Aorta (tissue), 5 donors: Measurements from ENCODE around the gene AIRE. TPM values are rescaled to one million over a fixed set of nuclear protein-coding genes. Genes with fewer than 3 reads are reported as not detected.

Experiments used
- ATAC-seq: fragments of 200-7000 bp; cut with Tn5 transposase; one replicate; pipeline ENCODE4 v1.9.1; 2022; ENCODE audit warnings: moderate library complexity; ENCODE audit not compliant: low FRiP score
- DNase-seq, 2 donors: peaks; one replicate each; pipeline ENCODE4 v3.0.0-alpha.2; 2020
- H3K27ac ChIP-seq, 2 donors: one replicate each; pipeline ENCODE4 v1.5.1; 2013; ENCODE audit warnings: low read length in 2 of 2, mild to moderate bottlenecking in 2 of 2, moderate library complexity in 2 of 2, control low read depth in 1 of 2, inconsistent platforms in 1 of 2, low read depth in 1 of 2
- H3K27me3 ChIP-seq, 2 donors: one replicate each; pipeline ENCODE4 v1.6.1; 2013; ENCODE audit warnings: control low read depth in 1 of 2, low read length in 1 of 2, mild to moderate bottlenecking in 1 of 2, moderate library complexity in 1 of 2; ENCODE audit not compliant: insufficient read depth in 2 of 2, control insufficient read depth in 1 of 2
- H3K36me3 ChIP-seq, 2 donors: one replicate each; pipeline ENCODE4 v1.6.1; 2013; ENCODE audit warnings: control low read depth in 1 of 2, low read length in 1 of 2, mild to moderate bottlenecking in 1 of 2; ENCODE audit not compliant: insufficient read depth in 2 of 2, control insufficient read depth in 1 of 2
- H3K4me1 ChIP-seq, 2 donors: one replicate each; pipeline ENCODE4 v1.6.1; 2013; ENCODE audit warnings: low read length in 2 of 2, control low read depth in 1 of 2, mild to moderate bottlenecking in 1 of 2, moderate library complexity in 1 of 2; ENCODE audit not compliant: insufficient read depth in 2 of 2, control insufficient read depth in 1 of 2
- H3K4me3 ChIP-seq, 2 donors: one replicate each; pipeline ENCODE4 v1.5.1; 2013; ENCODE audit warnings: low read length in 2 of 2, control low read depth in 1 of 2, mild to moderate bottlenecking in 1 of 2
- H3K9me3 ChIP-seq: one replicate; pipeline ENCODE4 v1.6.1; 2013; ENCODE audit warnings: mild to moderate bottlenecking, low read length; ENCODE audit not compliant: control insufficient read depth
- WGBS, 2 donors: extraction: QIAGEN DNeasy Blood & Tissue Kit; methylation state at CpG; one replicate each; pipeline ENCODE4 v1.1.7; 2013; 5-methylcytosine and 5-hydroxymethylcytosine counted together
- intact Hi-C, 2 donors: fragments of 100-400 bp; cut with DNase I; formaldehyde crosslinking; loops; one replicate each; pipeline versions ENCODE4 v1.14.2 to v1.15.0; 2022
- polyA plus RNA-seq, 2 donors: library from polyadenylated mRNA; stranded (reverse); fragments of 200-250 nt; gene quantifications; one replicate each; pipeline ENCODE4 v1.2.3, GENCODE V29; 2013
- total RNA-seq, 2 donors: library from RNA; stranded (reverse); fragmentation: NEBNext Ultra II Directional; extraction: Animal tissue kit (Norgen Biotek cat#: 25700); gene quantifications; one replicate each; pipeline ENCODE4 v1.2.1, GENCODE V29; 2021
- donor health status: healthy with polysubstance abuse.
- donor health status: Bipolar disorder and iron deficiency.
- donor health status: DM: no; HTN: no; CAD: no.
- donor health status: DM: no; HTN: no; CAD: no.
- donor health status: DM: yes; HTN: yes; CAD: no.

Gene AIRE
- total and polyA plus RNA-seq, 4 donors, result 0.19 TPM; not detected in 3

- no peak overlapping the region for H3K4me3 ChIP-seq
- DNase-seq (no peak), ATAC-seq (no peak)
- no peaks in the 10 kb centered on the region for H3K27me3 ChIP-seq
- intact Hi-C loops, result no loop called here
- H3K4me1 ChIP-seq, result no peaks in the 10 kb centered on the region
- no peak overlapping the region for H3K27ac ChIP-seq
- 88 to 90% methylated on average over 11 of the region's 11 CpGs for WGBS, 2 donors
- no peaks in the 10 kb centered on the region for H3K36me3 ChIP-seq
- no peaks in the 10 kb centered on the region for H3K9me3 ChIP-seq
Measured at GRCh38 chr21:44327603-44327974, 41.9 kb downstream of the AIRE start.

GRCh38 chr21:44328242-44328895 is 42.7 kb downstream of the AIRE start:
- intact Hi-C loops, result no loop called here
- Histone ChIP-seq H3K27me3 (no peaks in the 10 kb centered on the region), H3K27ac (no peak overlapping the region), H3K9me3 (no peaks in the 10 kb centered on the region), H3K36me3 (no peaks in the 10 kb centered on the region), H3K4me3 (no peak overlapping the region), H3K4me1 (no peaks in the 10 kb centered on the region)
- DNase-seq (no peak), ATAC-seq (no peak)
- 83 to 87% methylated on average over 25 of the region's 25 CpGs for WGBS, 2 donors

DNA sequence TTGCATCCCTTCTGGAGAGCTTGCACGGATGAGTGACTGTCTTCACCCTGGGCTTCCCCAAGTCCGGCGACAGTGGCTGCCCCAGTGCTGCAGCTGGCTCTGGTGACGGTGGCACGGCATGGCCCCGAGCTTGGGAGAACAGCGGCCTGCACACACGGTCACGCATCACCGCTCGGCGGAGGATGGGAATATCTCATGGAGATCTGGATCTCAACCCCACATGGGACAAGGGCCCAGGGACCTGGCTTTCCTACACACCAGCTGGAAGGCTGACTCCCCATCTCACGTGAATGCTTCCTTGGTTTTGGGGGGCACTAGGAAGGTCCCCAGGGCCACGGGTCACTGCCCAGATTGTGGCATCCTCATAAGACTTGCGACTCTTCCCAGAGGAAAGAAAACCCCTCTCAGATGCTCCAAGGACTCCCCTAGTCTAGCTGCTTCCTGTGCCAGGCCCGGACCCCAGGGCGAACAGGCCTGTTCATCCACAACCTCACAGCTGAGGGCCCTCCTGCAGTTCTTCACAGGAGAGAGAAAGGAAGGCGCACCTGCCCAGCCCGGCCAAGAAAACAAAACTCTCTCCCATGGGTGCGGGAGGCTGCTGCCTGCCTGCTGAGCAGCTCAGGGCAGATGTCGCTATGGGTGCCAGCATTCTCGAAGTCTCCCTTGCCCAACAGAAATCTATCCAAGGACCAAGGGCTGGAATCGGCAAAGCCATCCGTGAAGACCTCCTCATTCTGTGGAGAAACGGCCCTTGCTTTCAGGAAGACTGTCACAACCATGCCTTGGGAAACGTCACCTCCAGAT is 43.6 kb downstream of the AIRE start:
- Histone ChIP-seq H3K27me3 (no peaks in the 10 kb centered on the region), H3K27ac (no peak overlapping the region), H3K4me3 (no peak overlapping the region), H3K36me3 (no peaks in the 10 kb centered on the region), H3K4me1 (no peaks in the 10 kb centered on the region), H3K9me3 (no peaks in the 10 kb centered on the region)
- no peak for ATAC-seq
- DNase-seq, result no peak
- 78 to 79% methylated on average over 26 of the region's 26 CpGs for WGBS, 2 donors
- intact Hi-C loops, result no loop called here

GRCh38 chr21:44329971-44330681 is 44.5 kb downstream of the AIRE start:
- WGBS, 2 donors, result 88 to 89% methylated on average over 34 to 44 of the region's 44 CpGs
- H3K27me3 ChIP-seq, result no peaks in the 10 kb centered on the region
- DNase-seq (no peak), ATAC-seq (no peak)
- no peak overlapping the region for H3K4me3 ChIP-seq
- no peaks in the 10 kb centered on the region for H3K36me3 ChIP-seq
- H3K4me1 ChIP-seq, result no peaks in the 10 kb centered on the region
- H3K9me3 ChIP-seq, result no peaks in the 10 kb centered on the region
- intact Hi-C loops, result loop anchor here in 1 of 2 donors (10.0 kb wide), 1 partner anchor 485 kb away; the partner anchor contains the start of gene SUMO3
- H3K27ac ChIP-seq, result no peak overlapping the region

GRCh38 chr21:44330698-44331097 is 45.0 kb downstream of the AIRE start:
- H3K27me3 ChIP-seq, result no peaks in the 10 kb centered on the region
- no peak for DNase-seq
- no peak overlapping the region for H3K4me3 ChIP-seq
- no peaks in the 10 kb centered on the region for H3K4me1 ChIP-seq
- H3K36me3 ChIP-seq, result no peaks in the 10 kb centered on the region
- no peaks in the 10 kb centered on the region for H3K9me3 ChIP-seq
- WGBS, 2 donors, result 86 to 89% methylated on average over 17 to 18 of the region's 18 CpGs
- no peak for ATAC-seq
- H3K27ac ChIP-seq, result no peak overlapping the region
- intact Hi-C loops, result loop anchor here in 1 of 2 donors (10.0 kb wide), 1 partner anchor 484 kb away; the partner anchor contains the start of gene SUMO3

DNA sequence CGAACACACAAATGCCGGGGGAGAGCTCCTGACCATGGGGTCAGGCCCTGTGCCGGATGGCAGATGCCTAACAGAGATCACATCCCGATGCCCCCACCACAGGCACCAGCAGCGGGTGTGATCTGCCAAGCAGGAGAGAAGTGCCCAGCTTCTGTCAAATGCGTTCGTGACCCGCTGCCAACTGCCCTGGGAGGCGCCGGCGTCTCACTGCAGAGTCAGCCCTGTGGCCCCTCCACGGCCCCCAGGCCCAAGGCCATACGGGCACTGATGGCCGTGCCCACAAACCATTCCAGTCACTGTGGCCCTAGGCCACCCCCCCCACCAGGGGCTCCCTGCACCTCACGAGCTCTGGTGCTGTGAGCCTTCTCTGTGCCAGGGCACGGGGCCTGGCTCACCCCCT is 45.5 kb downstream of the AIRE start:
- Histone ChIP-seq H3K27ac (no peak overlapping the region), H3K9me3 (no peaks in the 10 kb centered on the region), H3K36me3 (no peaks in the 10 kb centered on the region), H3K4me1 (no peaks in the 10 kb centered on the region), H3K4me3 (no peak overlapping the region), H3K27me3 (no peaks in the 10 kb centered on the region)
- WGBS, 2 donors, result 56 to 71% methylated on average over 16 of the region's 16 CpGs
- no peak for DNase-seq
- ATAC-seq, result no peak
- intact Hi-C loops, result loop anchor here in 1 of 2 donors (10.0 kb wide), 1 partner anchor 484 kb away; the partner anchor contains the start of gene SUMO3

DNA sequence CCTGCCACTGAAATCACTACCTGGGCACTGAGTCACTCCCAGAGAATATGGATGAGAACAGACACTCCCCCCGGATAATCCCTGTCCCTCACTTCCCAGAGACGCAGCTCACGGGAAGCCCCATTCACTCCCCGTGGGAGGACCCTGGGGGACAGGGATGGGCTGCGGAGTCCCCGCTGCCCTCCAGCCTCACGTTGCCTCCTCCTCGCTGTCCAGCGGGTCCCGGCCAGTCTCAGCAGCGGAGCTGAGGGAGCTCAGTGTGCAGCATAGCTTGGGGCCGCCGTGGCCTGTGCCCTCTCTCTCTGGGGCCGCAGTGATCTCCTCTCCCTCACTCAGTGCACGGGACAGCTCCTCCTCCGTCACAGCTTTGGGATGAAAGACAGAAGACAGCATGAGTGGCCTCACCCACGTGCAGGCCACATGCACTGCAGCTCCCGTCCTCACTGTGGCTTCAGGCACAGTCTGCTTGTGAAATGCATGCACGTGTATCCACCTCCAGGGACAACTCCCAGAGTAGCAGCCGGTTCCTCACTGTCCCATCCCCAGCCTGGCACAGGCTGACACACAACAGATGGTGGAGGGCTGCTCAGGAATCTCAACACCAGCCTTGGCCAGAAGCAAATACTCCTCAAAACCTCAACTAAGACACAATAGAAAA is 46.1 kb downstream of the AIRE start:
- no peaks in the 10 kb centered on the region for H3K9me3 ChIP-seq
- ATAC-seq, result no peak
- no peaks in the 10 kb centered on the region for H3K4me1 ChIP-seq
- intact Hi-C loops, result loop anchor here in 1 of 2 donors (10.0 kb wide), 1 partner anchor 483 kb away; the partner anchor contains the start of gene SUMO3
- whole genome bisulfite sequencing, 2 donors, result 77 to 78% methylated on average over 19 to 20 of the region's 20 CpGs
- H3K4me3 ChIP-seq, result no peak overlapping the region
- DNase-seq, result no peak
- H3K27me3 ChIP-seq, result no peaks in the 10 kb centered on the region
- no peaks in the 10 kb centered on the region for H3K36me3 ChIP-seq
- no peak overlapping the region for H3K27ac ChIP-seq

- Histone ChIP-seq H3K36me3 (no peaks in the 10 kb centered on the region), H3K27ac (no peak overlapping the region), H3K4me3 (no peak overlapping the region), H3K4me1 (no peaks in the 10 kb centered on the region), H3K9me3 (no peaks in the 10 kb centered on the region), H3K27me3 (no peaks in the 10 kb centered on the region)
- DNase-seq, result no peak
- WGBS, 2 donors, result 87 to 89% methylated on average over 17 of the region's 17 CpGs
- intact Hi-C loops, result loop anchor here in 1 of 2 donors (10.0 kb wide), 1 partner anchor 482 kb away; the partner anchor contains the start of gene SUMO3
- ATAC-seq, result no peak
Measured at GRCh38 chr21:44332383-44332782, 46.7 kb downstream of the AIRE start.
